Activated naive CD4-positive, alpha-beta T cell treated with anti-CD3 and anti-CD28 coated beads, Interleukin-2, amount 50 U/mL, for 16 hours (primary cell): ENCODE data around the gene PTPRN2.
"Not testable (repeated sequence)": the region's sequence is repeated elsewhere in the genome, so short reads cannot be mapped to it uniquely, and the experiment has no call there.

Experiments used
- DNase-seq: peaks from one replicate; pipeline ENCODE4 v3.0.0-alpha.2; 2020

The PTPRN2 gene

GRCh38 chr7:157903296-157903695 is 684.3 kb downstream of the PTPRN2 start:
- no peak for DNase-seq

GRCh38 chr7:157901816-157902610 is 685.6 kb downstream of the PTPRN2 start:
- not testable (repeated sequence) for DNase-seq

DNA sequence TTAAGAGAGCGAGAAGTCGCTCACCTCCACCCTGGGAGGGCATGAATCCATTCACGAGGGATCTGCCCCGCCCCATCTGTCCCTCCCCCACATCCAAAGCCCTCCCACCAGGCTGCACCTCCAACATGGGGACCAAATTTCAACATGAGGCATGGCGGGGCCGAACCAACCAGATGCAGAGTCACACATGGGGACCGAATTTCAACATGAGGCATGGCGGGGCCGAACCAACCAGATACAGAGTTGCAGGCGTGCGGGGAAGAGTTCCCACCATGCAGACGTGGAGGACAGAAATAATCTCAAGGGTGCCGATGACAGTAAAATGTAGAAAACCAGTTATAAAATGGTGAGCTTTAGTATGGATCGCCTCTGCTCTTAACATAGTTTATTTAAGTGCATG is 686.5 kb downstream of the PTPRN2 start:
- no peak for DNase-seq

GRCh38 chr7:157900556-157900955 is 687.1 kb downstream of the PTPRN2 start:
- DNase-seq, result no peak

DNA sequence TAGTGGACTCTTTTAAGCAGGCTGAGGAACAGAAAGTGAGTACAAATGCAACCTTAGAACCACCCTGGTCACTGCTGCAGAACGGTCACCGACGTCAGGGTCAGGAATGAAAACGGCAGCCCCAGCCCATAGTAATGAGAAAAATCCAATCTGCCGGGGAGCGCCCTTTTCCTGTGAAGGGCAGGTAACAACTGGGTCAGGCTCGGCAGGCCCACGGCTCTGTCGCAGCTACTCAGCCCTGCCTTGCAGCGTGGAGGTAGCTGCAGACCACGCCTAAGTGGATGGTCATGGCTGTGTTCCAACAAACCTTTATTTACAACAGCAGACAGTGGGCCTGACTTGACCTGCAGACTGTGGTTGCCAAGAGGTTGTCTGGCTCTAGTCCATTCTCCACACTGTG is 687.6 kb downstream of the PTPRN2 start:
- DNase-seq, result no peak

GRCh38 chr7:157898802-157899505 is 688.7 kb downstream of the PTPRN2 start:
- no peak for DNase-seq

DNA sequence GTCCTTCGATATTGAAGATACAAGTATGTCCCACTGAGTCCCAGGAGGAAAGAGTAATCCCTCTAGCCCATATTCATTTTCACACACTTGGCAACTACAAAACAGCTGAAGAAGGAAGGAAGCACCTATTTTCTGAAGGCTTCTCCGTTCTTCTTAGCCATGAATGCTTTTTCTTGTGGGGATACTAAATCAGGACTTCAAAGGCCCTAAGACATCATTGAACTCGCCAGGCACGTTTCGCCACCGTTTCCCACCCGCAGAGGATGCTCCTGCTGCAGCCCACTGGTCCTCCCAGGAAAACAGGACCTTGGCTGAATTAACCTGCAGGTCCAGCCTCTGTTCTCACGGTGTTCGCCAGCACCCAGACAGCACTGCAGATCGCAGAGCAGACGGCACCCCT is 689.4 kb downstream of the PTPRN2 start:
- no peak for DNase-seq

- no peak for DNase-seq
Measured at GRCh38 chr7:157897681-157898080, 689.9 kb downstream of the PTPRN2 start.

DNA sequence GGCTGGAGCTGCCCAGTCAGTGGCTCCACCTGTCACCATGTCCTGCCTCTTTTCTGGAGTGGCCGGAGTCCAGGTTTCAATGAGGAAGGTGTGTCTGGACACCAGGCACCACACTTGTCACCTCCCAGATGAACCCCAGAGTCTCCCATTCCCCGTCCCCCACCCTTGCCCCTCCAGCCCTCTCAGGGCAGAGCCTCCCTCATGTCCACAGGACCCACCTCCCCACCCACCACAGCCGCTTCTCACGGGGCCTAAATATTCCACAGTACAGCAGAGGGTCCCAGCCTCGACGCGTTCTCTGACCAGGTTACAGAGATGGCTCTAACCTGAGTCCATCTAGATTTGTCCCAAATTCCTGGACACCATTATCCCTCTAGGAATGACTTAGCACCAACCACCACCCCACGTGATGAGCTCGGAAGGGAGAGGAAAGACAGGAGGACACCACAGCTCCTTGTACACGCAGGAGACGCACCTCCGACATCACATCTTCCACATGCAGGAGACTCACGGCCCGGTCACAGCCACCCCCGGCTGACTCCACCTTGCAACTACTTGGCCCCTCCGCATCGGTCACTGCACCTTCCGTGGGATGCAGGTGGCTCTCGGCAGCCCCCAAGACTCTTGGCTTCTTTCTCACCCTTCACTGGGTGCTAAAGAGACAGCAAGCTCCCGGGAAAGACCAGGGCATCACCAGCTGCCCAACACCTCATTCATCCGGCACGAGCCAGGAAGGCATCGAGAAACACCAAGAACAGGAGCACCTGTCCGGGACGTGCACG is 690.7 kb downstream of the PTPRN2 start:
- no peak for DNase-seq

DNA sequence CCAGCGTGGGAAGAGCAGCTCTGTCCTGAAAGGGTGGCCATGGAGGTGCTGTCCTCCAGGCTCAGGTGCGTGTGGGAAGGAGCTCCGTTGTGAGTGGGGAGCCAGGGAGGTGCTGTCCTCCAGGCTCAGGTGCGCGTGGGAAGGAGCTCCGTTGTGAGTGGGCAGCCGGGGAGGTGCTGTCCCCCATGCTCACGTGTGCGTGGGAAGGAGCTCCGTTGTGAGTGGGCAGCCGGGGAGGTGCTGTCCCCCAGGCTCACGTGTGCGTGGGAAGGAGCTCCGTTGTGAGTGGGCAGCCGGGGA is 691.3 kb downstream of the PTPRN2 start:
- DNase-seq, result not testable (repeated sequence)

- DNase-seq, result no peak
Measured at GRCh38 chr7:157895520-157896375, 691.9 kb downstream of the PTPRN2 start.

GRCh38 chr7:157895098-157895497 is 692.5 kb downstream of the PTPRN2 start:
- not testable (repeated sequence) for DNase-seq

DNA sequence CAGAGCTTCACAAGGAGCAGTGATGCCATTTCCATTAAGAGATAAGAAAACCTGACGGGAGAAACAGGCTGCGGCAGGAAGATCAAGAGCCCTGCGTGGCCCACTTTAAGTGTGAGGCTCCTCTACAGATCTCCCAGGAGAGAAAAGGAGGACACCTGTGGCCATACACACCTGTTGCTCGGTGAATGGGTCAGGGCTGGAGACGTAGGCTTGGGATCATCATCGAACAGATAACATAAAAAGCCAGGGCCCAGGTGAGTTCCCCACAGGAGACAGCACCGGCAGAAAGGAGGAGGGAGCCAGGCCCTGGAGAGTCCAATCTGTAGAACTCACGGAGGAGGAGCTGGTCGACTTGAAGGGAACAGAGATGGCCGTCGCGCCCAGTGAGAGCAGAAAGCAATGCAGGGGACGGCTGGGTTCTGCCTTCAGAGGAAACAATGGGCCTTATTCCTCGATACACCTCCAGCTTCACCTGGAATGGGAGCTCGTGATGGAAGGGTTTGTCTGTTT is 694.0 kb downstream of the PTPRN2 start:
- DNase-seq, result no peak

DNA sequence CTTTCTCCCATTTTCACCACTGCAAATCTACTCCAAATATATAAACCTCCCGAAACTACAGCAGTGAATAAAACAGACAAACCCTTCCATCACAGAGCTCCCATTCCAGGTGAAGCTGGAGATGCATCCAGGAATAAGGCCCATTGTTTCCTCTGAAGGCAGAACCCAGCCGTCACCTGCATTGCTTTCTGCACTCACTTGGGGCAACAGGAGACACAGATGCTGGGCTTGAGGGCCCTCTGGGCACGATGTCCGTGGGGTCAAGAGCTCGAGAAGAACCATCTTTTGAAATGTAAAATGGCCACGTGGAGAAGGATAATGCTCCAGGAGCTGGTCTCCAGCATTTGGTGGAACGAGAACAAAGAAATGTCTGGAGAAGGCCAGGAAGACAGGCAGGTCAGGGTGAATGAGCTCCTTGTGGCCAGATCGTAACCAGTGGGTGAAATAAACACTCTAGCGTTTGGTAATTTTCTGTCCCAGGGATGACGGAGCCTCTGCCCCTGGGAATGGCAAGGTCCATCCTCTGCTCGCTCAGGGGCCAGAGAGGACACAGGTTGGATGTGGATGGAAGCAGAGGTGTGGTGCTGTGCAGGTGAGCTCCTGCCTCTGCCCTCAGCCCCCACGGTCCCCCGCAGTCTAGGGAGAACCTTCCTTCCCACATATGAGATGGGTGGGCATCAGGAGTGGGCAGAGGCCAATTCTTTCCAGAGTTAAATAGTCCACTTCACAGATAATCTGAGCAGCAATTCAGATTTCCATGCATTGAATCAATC is 694.7 kb downstream of the PTPRN2 start:
- no peak for DNase-seq

- no peak for DNase-seq
Measured at GRCh38 chr7:157890921-157891401, 696.7 kb downstream of the PTPRN2 start.

DNA sequence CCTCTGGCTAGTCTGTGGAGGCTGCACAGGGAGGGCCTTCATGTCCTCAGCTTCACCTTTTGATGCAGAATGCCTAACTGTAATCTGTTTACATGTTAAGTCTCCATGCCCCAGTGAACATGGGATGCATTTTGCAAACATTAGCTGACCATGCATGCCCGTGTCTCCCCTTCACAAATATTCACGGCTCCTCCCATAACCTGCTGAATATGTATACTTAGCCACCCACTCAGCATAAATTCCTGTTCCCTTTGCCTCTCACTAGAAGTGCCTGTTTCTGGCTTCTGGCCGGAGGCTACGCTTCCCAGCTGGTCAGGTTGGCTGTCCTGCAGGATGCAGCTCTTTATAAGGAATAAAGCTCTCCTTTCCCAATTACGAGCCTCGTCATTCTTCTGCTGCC is 698.1 kb downstream of the PTPRN2 start:
- no peak for DNase-seq

GRCh38 chr7:157888579-157888978 is 699.0 kb downstream of the PTPRN2 start:
- DNase-seq, result no peak

- no peak for DNase-seq
Measured at GRCh38 chr7:157887400-157887799, 700.2 kb downstream of the PTPRN2 start.

DNA sequence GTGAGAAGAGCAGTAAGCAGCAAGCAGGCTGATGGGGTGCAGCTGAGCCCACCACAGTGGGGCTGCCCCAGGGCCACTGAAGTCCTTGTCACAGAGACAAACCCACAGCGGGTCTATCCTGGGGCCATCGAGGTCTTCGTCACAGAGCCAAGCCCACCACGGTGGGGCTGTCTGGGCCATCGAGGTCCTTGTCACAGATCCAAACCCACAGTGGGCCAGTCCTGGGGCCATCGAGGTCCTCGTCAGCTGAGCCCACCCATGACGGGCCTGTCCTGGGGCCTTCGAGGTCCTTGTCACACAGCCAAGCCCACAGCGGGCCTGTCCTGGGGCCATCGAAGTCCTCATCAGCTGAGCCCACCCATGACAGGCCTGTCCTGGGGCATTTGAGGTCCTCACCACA is 700.9 kb downstream of the PTPRN2 start:
- DNase-seq, result no peak

DNA sequence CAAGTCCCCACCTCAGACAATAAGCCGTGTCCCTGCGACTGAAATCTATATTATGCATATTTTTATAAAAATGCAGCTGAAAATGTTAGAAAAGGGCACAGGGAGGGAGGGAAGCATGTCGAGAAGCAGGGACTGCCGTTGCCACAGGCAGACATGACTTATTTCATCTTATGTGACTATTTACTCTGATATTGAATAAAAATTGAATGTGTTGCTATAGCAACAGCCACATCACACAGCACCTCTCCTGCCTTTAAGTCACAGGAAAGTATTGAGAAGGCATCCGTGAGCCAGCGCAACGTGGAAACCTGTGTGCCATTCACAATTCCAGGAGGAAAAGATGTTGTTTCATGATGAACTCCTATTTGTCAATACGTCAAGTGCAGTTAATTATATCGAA is 701.4 kb downstream of the PTPRN2 start:
- DNase-seq, result no peak

GRCh38 chr7:157885140-157885539 is 702.5 kb downstream of the PTPRN2 start:
- DNase-seq, result no peak
